Measurements from ENCODE around the gene DIAPH1.

DIAPH1 gene

GRCh38 chr5:141559461-141559860, 59.3 kb downstream of the DIAPH1 start:
- DNase-seq, result no peak

GRCh38 chr5:141558150-141558549, 60.6 kb downstream of the DIAPH1 start:
- no peak for DNase-seq

GRCh38 chr5:141557681-141558136, 61.1 kb downstream of the DIAPH1 start:
- peak; percentile 93 for DNase-seq

DNA sequence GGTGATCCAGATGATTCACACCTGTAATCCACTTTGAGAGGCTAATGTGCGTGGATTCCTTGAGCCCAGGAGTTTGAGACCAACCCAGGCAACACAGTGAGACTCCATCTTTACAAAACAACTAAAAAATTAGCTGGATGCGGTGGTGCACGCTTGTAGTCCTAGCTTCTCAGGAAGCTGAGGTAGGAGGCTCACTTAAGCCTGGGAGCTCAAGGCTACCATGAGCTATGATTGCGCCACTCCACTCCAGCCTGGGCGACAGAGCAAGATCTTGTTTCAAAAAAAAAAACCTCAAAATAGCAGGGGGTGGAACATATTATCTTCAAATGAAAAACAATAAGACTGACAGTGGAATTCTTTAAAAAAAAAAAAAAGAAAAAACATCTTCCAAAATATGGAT, 70.9 kb downstream of the DIAPH1 start:
- DNase-seq, result no peak

DNA sequence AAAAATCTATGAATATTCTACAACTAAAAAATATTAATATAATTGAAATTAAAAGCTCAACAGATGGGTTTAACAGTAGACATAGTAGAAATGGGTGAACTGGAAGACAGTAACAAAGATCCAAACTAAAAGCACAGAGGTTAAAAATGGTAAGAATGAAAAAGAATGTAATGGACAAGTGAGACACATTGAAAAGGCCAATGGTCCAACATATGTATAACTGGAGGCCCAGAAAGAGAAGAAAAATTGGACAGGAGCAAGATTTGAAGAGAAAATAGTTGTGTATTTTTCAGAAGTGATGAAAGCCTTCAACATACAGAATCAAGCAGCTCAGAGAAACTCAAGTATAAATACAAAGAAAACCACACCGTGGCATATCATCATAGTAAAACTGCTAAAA, 71.3 kb downstream of the DIAPH1 start:
- no peak for DNase-seq

DNA sequence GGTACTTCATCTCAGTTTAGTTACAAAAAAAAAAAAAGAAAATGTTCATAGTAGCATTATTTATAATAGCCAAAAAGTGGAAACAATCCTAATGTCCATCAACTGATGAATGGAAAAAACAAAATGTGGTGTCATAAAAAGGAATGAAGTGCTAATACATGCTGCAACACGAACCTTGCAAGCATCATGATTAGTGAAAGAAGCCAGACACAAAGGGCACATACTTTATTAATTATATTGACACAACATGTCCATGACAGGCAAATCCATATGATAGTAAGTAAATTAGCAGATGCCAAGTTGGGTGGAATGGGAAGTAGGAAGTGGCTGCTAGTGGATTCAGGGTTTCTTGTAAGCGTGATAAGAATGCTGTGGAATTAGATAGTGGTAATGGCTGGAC, 75.7 kb downstream of the DIAPH1 start:
- DNase-seq, result no peak

GRCh38 chr5:141534492-141535213, 84.1 kb downstream of the DIAPH1 start:
- DNase-seq, result no peak

GRCh38 chr5:141533897-141534296, 84.9 kb downstream of the DIAPH1 start:
- no peak for DNase-seq

- no peak for DNase-seq
Observed at GRCh38 chr5:141532726-141533125, 86.1 kb downstream of the DIAPH1 start.

GRCh38 chr5:141529873-141530272, 88.9 kb downstream of the DIAPH1 start:
- no peak for DNase-seq

- DNase-seq, result no peak
Observed at GRCh38 chr5:141529002-141529401, 89.8 kb downstream of the DIAPH1 start.

GRCh38 chr5:141528291-141528984, 90.4 kb downstream of the DIAPH1 start:
- no peak for DNase-seq

- no peak for DNase-seq
Observed at GRCh38 chr5:141527426-141527825, 91.4 kb downstream of the DIAPH1 start.

DNA sequence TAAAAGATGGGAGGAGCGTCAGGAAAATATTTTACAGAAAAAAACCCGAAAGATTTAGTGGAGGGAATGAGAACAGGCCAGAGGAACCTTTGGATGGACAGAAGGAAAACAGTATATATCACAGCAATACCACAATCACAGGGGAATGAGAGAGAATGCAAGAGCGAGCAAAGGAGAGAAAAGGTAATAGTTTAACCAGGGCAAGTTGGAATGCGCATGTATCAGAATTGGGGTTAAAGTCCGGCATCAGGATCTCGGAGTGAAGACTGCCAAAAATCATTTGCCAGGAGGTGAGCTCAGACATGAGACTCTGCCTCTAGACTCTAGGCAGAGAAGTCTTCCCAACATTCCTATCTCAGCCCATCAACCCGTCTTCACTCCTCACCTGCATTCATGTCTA, 93.1 kb downstream of the DIAPH1 start:
- DNase-seq, result no peak

GRCh38 chr5:141524604-141525597, 93.9 kb downstream of the DIAPH1 start:
- DNase-seq, result peak; percentile 82

GRCh38 chr5:141523991-141524390, 94.8 kb downstream of the DIAPH1 start:
- no peak for DNase-seq

GRCh38 chr5:141522301-141522700, 96.5 kb downstream of the DIAPH1 start:
- no peak for DNase-seq

DNA sequence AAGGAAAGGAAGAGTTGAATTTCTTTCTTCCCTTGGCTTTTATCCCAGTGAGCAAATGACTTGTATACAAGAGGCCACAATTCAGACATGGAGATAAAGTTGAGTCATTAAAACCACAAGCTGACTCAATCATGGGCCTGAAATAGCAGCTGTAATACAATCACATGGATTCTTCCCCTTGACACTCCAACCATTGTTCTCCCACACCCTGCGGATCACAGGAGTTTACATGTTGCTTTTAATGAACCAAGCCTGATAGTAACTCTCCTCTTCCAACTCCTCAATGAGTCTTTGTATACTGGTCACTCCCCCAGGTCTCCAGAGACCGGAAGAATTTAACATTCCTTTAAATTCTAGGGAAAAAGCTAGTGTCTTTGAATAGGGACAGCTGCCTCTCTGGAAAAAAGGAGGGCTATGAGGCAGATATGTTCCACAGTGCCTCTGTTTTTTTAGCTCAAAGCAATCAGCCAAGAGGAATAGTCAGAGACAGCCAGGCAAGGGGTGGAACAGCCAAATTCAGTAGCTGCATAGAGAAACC, 97.5 kb downstream of the DIAPH1 start:
- no peak for DNase-seq

DNA sequence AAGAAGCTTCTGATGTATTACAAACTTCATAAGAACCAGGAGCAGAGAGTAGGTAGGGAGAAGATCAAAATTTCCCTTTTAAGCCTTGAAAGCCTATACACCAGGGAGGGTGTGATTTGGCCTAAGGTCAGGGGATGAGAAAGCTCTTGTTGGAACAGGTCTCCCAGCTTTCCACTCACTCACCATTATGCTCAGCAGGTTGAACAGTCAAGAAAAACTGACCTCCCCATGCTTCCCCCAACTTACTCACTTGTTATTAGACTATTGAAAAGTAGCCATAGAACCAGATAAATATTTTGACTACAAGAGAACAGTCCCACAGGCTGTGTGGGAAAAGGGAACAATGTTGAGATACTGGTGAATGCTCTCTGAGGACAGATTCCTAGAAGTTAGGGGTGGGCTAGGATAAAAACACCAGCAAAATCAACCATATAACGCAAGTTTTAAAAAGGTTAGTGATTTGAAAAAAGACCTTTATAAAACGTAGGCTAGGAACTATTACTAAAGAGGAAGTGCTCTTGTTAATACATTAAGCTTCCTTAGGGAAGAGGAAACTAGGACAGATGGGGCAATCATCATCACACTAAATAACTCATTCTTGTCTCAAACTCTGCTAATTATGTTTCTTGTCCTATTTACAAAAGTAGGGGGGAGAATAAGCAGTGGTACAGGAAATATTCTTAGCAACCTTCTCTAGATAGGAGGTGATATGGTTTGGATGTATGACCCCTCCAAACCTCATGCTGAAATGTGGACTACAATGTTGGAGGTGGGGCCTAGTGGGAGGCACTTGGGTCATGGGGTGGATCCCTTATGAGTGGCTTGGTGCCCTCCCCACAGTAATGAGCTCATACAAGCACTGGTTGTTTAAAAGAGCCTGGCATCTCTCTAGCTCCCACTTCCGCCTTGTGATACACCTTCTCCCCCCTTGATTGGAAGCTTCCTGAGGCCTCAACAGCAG, 98.9 kb downstream of the DIAPH1 start:
- DNase-seq, result no peak

GRCh38 chr5:141518618-141519015, 100.2 kb downstream of the DIAPH1 start:
- DNase-seq, result no peak

GRCh38 chr5:141517880-141518617, 100.8 kb downstream of the DIAPH1 start:
- no peak for DNase-seq
